SU-DHL-6 (cell line): ENCODE measurements around the gene STXBP5.

Experiments used
- EZH2phosphoT487 ChIP-seq: fragments of 200-600 bp; sonication (generic), shearing (Covaris generic); conservative IDR thresholded peaks from 2 replicates; pipeline ENCODE4 v1.6.1; 2018; ENCODE audit warnings: mild to moderate bottlenecking, antibody characterized with exemption, low read length, moderate library complexity, mixed read lengths
- TF ChIP-seq, protein P1 (sequence below): fragments of 200-600 bp; sonication (generic); IDR thresholded peaks from one replicate; pipeline ENCODE4 v1.5.1; 2017; ENCODE audit warnings: antibody characterized with exemption, mild to moderate bottlenecking, low read length, moderate library complexity; ENCODE audit not compliant: insufficient read depth, poor library complexity, severe bottlenecking

GRCh38 chr6:147223736-147224135 lies 19.5 kb downstream of the STXBP5 start:
- TF ChIP-seq, protein P1, sequence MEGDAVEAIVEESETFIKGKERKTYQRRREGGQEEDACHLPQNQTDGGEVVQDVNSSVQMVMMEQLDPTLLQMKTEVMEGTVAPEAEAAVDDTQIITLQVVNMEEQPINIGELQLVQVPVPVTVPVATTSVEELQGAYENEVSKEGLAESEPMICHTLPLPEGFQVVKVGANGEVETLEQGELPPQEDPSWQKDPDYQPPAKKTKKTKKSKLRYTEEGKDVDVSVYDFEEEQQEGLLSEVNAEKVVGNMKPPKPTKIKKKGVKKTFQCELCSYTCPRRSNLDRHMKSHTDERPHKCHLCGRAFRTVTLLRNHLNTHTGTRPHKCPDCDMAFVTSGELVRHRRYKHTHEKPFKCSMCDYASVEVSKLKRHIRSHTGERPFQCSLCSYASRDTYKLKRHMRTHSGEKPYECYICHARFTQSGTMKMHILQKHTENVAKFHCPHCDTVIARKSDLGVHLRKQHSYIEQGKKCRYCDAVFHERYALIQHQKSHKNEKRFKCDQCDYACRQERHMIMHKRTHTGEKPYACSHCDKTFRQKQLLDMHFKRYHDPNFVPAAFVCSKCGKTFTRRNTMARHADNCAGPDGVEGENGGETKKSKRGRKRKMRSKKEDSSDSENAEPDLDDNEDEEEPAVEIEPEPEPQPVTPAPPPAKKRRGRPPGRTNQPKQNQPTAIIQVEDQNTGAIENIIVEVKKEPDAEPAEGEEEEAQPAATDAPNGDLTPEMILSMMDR, result no peak
- TF ChIP-seq EZH2phosphoT487, result no peak
